Activated CD4-positive, alpha-beta T cell treated with anti-CD3 and anti-CD28 coated beads, Interleukin-2, amount 50 U/mL, for 24 hours (primary cell): ENCODE data around the gene GALNT13.

Experiments used
- DNase-seq, 2 donors: peaks; one replicate each; pipeline ENCODE4 v3.0.0-alpha.2; 2020; ENCODE audit warnings: low read depth in 1 of 2, low spot score in 1 of 2

The GALNT13 gene

DNA sequence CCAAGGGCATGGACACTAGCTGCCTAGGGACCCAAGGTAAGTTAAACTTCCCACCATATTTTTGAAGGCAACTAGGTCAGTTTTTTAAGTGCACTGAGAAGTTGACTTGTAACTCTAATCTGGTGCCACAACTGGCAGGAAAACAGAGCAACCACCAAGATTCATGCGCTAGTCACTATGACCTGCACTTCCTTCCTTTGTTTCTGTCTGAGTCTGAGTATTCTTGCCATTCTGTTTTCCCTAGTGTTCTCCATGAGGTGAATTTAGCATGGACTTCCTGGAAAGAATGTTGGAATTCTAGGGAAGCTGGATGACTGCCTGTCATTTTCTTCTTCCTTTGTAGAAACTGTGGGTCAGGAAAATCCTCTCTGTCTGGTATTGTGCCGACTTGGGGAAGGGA lies 249.0 kb downstream of the GALNT13 start:
- DNase-seq: no peak

DNA sequence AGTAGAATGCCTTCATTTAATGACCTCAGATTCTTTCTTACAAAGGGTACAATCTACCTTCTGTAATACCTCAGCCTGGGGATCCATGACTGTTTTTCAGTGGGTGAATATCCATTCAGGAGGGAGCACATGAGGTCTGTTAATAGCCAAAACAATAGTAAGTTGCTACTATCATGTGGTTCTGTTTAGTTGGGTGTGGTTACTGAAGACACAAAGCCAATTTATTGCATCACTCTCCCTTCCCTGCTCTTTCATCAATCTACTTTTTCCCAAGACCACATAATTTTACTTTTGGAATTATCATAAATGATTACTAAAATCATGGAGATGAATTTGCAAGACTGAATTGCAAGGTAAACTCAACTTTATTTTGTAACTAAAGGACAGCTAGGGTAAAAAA lies 254.2 kb downstream of the GALNT13 start:
- no peak for DNase-seq

DNA sequence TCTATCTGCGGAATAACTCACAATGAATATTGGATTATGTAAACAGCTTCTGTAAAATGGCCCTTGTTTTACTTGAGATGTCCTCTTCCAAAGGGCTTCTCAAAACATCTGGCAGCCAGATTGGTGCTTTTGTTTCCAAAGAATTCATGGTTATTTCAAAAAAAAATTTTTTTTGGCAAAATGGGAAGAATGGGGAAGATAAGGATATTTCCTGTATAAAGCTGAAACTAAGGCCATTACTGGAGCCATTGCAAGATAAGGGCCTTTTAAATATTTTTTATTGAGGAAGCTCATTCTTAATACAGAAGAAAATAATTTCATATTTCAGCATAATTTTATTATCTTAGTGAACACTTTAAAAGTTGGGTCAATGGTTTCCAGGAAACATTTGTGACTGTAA lies 259.1 kb downstream of the GALNT13 start:
- no peak for DNase-seq

DNA sequence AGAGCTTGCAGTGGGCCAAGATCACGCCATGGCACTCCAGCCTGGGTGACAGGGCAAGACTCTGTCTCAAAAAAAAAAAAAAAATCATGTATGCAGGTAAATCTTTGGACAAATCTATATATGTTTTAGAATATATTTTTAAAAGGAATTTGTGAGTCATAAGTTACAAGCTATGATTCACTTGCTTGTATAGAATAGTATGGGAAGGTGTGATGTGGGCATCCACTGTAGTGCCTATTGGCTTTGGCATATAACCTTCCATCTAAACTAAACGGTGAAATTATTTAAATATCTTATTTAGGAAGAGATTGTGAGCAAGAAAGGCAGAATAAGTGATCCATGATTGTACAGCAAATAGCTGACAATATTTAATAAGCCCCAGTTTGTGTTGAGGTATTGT lies 261.1 kb downstream of the GALNT13 start:
- DNase-seq: no peak

DNA sequence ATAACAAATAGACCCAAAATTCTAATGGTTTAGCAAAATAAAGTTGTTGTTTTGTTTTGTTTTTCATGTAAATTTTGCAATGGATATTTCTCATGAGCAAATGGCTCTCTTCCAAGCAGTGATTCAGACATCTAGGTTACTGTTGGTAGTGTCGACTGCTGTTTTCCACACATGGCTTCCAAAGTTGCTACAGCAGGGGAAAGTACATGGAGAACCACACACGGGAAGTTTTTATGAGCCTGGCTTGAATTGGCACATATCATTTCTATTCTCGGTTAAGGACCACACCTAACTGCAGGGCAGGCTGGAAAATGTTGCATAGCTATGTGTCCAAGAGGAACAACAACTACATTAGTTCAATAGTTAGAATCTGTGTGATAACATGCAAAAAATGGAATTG lies 262.1 kb downstream of the GALNT13 start:
- DNase-seq: no peak

DNA sequence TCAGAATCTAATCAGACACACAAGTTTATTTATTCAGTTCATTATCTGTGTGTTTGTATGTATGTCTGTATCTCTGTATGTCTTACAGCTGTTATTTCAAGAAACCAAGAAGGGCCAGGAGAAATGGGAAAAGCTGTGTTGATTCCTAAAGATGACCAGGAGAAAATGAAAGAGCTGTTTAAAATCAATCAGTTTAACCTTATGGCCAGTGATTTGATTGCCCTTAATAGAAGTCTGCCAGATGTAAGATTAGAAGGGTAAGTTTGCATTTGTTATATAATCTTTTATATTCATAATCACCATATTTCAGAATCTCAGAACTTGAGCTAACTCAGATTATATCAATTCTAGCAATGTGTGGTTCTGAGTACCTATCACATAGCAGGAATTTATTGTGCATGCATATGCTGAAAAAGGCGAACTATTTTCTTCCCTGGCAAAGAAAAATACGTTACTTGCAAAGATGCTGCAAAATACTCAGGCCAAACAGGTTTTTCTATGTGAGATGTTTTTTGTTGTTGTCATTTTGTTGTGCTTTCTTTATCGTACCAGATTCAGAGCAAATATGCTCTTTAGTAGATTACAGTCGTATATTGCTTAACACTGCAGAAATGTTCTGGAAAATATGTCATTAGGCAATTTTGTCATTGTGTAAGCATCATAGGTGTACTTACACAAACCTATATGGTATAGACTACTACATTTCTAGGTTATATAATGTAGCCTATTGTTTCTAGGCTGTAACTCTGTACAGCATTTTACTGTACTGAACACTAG lies 268.7 kb downstream of the GALNT13 start:
- DNase-seq: no peak

DNA sequence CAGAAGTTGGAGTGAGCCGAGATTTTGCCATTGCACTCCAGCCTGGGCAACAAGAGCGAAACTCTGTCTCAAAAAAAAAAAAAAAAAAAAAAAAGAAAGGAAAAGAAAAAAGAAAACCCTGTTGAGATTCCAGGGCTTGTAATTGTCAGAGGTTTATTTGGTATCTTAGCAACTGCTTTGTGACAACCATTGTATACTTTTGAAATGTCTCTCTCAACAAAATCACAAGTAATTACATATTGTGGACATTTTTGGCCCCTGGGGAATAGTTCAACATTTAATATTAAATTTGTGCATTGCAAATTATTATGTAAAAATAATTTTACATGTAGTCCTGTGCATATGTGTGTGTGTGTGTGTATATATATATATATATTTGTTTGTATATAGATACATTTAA lies 270.8 kb downstream of the GALNT13 start:
- no peak for DNase-seq

DNA sequence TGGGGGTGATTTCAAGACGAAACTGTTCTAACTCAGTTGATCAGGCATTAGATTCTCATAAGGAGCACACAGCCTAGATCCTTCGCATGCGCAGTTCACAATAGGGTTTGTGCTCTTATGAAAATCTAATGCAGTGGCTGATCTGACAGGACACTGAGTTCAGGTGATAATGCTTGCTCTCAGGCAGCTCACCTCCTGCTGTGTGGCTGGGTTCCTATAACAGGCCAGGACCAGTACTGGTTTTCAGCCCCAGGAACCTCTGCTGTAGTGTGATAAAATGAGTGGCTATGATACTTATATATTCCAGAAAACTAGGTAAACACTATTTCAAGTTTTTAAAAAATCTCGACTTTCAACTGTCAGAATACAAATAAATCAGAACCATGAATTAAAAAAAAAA lies 271.4 kb downstream of the GALNT13 start:
- DNase-seq: no peak

DNA sequence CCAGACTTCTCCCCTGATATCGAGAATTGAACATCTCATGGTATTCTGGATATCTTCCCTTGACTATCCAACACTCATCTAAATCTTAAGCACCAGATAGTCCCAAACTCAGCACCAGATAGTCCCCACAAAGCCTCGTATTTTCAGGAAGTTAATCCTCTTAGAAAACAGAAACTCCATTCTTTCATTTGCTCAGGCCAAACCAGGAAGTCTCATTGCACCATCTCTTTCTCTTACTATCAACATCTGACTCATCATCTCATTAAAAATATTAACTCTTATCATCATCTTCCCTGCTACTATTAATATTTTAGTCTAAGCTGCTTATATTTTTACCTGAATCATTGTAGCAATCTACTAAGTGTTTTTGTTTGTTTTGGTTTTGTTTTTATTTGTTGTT lies 286.4 kb downstream of the GALNT13 start:
- DNase-seq: no peak

DNA sequence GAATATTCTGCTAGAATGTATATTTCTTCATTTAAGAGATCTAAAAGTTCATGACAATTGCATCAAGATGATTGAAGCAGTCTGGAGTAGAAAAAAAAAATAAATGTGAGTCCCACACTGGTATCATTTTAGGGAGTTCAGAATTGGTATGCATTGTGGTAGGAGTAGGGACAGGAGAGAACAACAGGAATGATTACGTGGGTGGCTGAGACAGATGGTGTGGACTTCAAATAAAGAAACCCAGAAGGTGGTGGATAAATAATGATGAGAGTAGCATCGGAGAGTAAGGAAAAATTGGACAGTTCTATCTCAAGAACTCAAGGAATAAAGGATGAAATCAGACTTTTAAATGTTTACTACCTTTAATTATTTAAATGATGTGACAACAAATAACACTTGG lies 289.6 kb downstream of the GALNT13 start:
- no peak for DNase-seq

DNA sequence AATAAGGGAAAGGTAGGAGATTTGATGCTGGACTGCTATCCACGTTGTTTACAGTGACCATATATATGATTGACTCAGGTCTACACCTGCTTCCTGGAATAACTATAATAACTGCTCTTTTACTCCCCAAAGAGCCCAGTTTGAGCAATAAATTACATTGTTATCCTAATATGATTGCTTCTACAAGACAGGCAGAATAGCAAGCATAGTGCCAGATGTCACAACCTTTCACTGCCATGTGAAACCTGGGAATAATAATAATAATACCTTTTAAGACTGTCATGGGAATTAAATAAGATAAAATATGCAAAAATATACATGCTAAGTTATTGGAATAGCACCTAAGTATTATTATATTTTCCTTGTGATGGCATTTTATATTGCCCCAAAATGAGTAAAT lies 298.7 kb downstream of the GALNT13 start:
- no peak for DNase-seq

DNA sequence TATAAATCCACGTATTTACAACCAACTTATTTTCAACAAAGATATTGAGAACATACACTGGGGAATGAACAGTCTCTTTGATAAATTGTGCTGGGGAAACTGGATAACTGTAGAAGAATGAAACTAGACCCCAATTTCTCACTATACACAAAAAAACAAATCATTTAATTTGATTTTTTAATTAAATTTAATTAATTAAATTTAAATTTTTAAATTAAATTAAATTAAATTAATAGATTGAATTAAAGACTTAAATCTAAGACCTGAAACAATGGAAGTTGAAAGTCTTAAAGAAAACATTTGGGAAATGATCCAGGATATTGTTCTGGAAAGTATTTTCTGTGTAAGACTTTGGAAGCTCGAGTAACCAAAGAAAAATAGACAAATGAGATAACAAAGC lies 301.4 kb downstream of the GALNT13 start:
- no peak for DNase-seq

DNA sequence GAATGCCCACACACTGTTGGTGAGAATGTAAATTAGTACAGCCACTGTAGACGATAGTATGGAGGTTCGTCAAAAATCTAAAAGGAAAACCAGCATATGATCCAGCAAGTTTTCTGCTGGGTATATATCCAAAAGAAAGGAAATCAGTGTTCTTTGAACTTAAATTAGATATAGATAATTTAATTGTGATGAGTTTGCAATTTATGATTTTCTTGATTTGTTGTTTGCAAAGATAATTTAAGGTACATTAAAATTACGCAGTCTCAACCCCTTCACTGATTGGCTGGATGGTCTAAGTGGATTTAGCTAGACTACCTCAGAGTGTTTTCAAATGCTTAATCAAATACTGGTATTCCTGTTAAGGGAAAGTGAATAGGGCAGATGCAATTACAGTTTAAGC lies 302.2 kb downstream of the GALNT13 start:
- no peak for DNase-seq

DNA sequence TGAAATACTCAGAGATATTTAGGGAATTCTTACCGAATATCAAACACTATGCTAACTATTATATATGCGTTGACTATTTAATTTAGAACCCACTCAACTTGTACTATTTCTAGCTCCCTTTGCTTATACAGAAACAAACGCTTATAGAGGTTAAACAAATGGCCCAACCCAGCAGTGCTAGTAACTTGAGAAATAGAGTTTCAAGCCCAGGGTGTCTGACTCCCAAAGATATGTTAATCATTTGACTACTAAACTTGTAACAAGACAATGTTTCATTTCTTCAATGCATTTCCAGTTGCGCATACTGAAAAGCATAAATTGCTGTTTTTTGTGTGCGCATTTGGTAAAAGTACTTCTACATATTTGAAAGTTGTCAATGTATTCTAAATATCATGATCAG lies 310.3 kb downstream of the GALNT13 start:
- no peak for DNase-seq

DNA sequence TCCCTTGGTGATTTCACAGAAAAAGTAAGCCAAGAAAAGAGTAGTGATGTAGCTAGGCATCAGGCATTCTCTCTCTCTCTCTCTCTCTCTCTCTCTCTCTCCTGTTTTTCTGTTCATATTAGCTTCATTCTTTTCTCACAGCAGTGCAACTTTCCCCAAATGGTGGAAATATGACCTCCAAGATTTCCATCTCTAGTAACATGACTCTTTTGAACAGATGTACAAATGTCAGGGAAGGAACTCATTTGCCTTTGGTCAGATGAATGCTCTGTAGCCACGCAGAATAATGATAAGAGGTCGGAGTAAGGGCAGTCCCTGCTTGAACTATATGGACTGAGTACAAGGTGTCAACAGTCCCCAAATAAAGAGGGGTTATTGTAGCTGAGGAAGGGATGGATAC lies 316.2 kb downstream of the GALNT13 start:
- no peak for DNase-seq

DNA sequence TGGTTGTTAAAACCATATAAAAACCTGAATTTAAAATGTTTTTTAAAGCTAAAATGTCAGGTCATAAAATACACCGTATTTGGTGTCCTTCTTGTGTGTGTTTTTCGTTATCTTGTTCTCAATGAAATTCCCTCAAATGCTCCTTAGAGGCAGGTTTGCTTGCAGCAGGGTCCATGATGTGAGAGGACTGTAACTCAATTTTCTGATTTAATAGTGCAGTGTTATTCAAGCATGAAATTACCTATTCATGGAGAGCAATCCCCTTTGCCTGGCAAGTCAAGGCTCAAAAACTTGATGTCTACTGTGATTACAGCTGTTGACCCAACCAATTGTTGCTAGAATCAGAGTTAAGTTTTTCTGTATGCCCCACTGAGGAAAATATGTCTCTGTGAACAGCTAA lies 318.2 kb downstream of the GALNT13 start:
- no peak for DNase-seq

DNA sequence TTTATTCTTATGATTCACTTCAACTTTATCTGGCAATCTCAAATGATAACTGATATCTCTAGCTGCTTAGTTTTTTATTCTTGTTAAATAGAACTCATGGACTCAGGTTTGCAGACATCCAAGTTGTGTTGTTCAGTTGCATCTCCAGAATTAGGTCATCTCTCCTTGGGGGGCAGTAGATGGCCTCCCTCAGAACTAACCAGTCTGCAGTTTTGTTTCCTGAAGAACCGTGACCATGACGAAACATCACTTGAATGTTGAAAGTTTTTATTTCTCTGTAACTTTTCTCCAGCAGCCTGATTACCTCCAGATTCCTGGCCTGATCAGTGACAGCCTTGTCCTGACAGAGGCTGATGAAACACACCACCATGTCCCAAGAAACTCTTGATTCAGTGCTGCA lies 321.5 kb downstream of the GALNT13 start:
- no peak for DNase-seq

DNA sequence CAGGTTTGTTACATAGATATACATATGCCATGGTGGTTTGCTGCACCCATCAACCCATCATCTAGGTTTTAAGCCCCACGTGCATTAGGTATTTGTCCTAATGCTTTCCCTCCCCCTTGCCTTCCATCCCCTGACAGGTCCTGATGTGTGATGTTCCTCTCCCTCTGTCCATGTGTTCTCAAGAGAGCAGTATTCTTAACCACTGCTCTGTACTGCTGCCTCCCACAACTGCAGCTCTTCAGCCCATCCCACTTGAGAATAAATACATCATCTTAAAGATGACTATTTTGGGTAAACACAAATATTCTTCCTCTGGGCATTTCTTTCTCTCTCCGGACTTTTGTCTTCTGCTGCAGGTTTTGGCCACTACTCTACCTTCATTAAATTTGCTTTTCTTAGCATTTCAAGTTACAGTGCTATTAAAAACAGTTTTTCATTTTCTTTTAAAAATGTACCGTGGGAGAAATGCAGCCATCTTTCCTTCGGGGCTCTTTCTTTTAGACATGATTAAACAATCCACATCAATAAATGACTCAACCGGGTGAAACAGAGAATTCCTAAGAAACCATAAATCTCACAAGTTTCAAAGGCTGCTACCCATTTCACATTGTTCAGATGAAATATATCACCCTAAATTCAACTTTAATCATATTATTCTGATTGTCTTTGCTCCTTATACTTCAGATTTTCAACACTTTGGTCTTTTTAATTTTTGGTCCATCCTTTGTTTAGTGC lies 323.4 kb downstream of the GALNT13 start:
- no peak for DNase-seq

DNA sequence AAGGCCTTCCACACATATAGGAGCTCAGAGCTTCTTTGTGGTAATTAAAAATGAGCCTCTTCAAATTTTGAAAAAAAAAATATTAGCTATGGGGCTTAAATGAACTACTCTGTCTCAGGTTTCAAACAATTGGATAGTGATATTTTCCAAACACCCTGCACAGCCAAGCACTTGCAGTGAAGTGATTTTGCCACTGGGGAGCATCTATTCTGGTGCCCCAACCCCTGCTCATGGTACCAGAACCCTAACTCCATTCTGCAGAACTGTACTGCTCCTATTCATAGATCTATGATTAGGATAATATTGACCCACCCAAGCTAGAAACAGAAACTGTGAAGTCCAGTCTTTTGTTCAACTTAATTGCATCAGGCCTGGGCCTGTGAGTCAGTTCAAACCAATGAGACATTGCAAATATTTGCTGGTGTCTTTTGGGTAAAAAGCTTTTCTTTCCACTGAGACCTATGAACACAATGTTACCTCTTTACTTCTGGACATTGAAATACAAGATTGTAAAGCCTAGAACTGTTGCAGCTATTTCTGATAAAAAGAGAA lies 324.0 kb downstream of the GALNT13 start:
- DNase-seq: no peak

DNA sequence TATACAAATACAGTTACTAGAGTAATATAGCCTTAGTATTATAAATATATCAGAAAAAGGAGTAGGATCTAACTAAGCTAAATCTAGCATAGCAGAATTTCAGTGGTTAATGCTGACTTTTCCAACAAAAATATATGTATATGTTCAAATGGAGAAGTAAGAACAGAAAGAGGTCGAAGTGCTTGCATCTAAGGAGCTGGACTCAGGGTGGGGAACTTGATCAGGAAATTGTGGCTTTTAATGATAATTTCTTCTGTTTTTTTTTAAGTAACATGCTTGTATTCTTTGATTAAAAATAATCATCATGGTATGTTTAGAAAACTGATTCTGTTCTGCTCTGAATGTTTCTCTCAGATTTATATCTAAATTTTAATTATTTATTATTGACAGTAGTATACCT lies 327.1 kb downstream of the GALNT13 start:
- DNase-seq: no peak

DNA sequence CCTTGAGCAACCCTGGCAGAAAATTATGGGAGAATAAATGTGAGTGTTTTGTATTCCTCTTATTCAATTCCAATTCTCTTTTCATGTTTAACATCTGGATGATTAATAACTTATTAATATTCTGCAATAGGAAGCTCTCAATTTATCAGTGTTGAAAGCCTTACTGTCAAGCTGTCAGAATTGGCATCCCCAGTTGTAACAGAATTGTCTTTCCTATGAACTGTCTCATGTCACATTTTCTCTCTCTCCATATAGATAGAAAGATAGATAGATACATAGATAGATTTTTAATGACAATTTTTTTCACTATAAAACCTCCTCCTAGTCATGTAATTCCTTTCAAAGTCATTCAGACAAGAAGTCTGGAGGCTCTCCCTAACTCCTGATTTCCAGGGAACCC lies 331.5 kb downstream of the GALNT13 start:
- no peak for DNase-seq

DNA sequence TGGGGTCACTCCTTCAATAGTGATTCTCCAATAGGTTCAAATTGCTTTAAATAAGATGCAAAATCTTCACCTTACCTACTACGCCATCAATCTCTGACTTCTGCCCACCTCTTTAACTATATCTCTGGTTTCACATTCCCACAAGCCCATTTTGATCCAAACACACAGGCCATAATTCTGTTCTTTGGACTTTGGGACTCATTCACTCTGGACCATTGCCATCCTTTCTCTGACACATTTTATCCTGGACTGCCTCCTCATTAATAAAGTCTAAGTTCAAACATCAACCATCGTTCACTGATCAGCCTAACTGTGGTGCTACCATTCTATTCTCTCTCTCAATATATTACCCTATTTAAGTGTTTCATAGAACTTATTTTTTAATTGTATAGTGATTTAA lies 332.2 kb downstream of the GALNT13 start:
- DNase-seq: no peak
